Fibroblast of lung (primary cell): ENCODE measurements around the gene HADH. TPM values are rescaled to one million over a fixed set of nuclear protein-coding genes. Genes with fewer than 3 reads are reported as not detected.
A peak's percentile ranks its signal among the peaks of the same experiment; 100 is the strongest.

ENCODE experiments used
- DNase-seq, 2 donors: peaks; one replicate each; pipeline versions ENCODE4 v3.0.0 to v3.0.0-alpha.2; 2010; ENCODE audit warnings: low read depth in 2 of 2
- H2AFZ ChIP-seq: 2 replicates; pipeline ENCODE4 v1.5.1; 2012; ENCODE audit warnings: low read length, control low read depth, inconsistent platforms
- H3K27ac ChIP-seq: 2 replicates; pipeline ENCODE4 v1.5.1; 2011; ENCODE audit warnings: low read length, control low read depth; ENCODE audit not compliant: insufficient read depth
- H3K27me3 ChIP-seq: 2 replicates; pipeline ENCODE4 v1.5.1; 2011; ENCODE audit warnings: mild to moderate bottlenecking, low read length; ENCODE audit not compliant: control insufficient read depth, insufficient read depth
- H3K36me3 ChIP-seq: 2 replicates; pipeline ENCODE4 v1.5.1; 2011; ENCODE audit warnings: low read length; ENCODE audit not compliant: control insufficient read depth, insufficient read depth
- H3K4me1 ChIP-seq: 2 replicates; pipeline ENCODE4 v1.5.1; 2011; ENCODE audit warnings: low read length; ENCODE audit not compliant: control insufficient read depth, insufficient read depth; ENCODE audit errors: extremely low read depth
- H3K4me2 ChIP-seq: 2 replicates; pipeline ENCODE4 v1.5.1; 2011; ENCODE audit warnings: low read length, control low read depth; ENCODE audit not compliant: insufficient read depth; ENCODE audit errors: extremely low read depth
- H3K4me3 ChIP-seq, 4 experiments: fragments of 200-600 bp in 1 of 4; sonication (generic) in 1 of 4; replicated peaks in 1 of 4; 2 replicates each; pipeline ENCODE4 v1.5.1; 2011 to 2016; ENCODE audit warnings: low read length in 4 of 4, low read depth in 3 of 4, mild to moderate bottlenecking in 3 of 4, control low read depth in 2 of 4, inconsistent platforms in 1 of 4, mixed read lengths in 1 of 4; ENCODE audit not compliant: insufficient read depth in 1 of 4; ENCODE audit errors: control extremely low read depth in 1 of 4
- H3K79me2 ChIP-seq: 2 replicates; pipeline ENCODE4 v1.5.1; 2012; ENCODE audit warnings: mild to moderate bottlenecking, low read length, inconsistent platforms; ENCODE audit not compliant: control insufficient read depth, insufficient read depth
- H3K9ac ChIP-seq: 2 replicates; pipeline ENCODE4 v1.5.1; 2011; ENCODE audit warnings: mild to moderate bottlenecking, low read length, control low read depth; ENCODE audit not compliant: insufficient read depth
- H3K9me3 ChIP-seq: 2 replicates; pipeline ENCODE4 v1.5.1; 2012; ENCODE audit warnings: low read depth, low read length; ENCODE audit not compliant: control insufficient read depth, insufficient read depth
- H4K20me1 ChIP-seq: 2 replicates; pipeline ENCODE4 v1.5.1; 2011; ENCODE audit warnings: low read length; ENCODE audit not compliant: control insufficient read depth, insufficient read depth; ENCODE audit errors: extremely low read depth
- CTCF ChIP-seq, 2 donors: IDR thresholded peaks in 1 of 2; conservative IDR thresholded peaks in 1 of 2; 1 replicate in 1 of 2; 2 replicates in 1 of 2; pipeline ENCODE4 v1.5.1; 2011 to 2012; ENCODE audit warnings: low read length in 2 of 2, control low read depth in 1 of 2, inconsistent platforms in 1 of 2, low read depth in 1 of 2, mild to moderate bottlenecking in 1 of 2
- EZH2 ChIP-seq: IDR thresholded peaks from 2 replicates; pipeline ENCODE4 v1.5.1; 2012; ENCODE audit warnings: low read length, control low read depth, mild to moderate bottlenecking; ENCODE audit errors: missing control alignments
- polyA plus RNA-seq, 2 donors: library from polyadenylated mRNA; depleted of rRNA in 1 of 2; stranded (reverse) in 1 of 2; unstranded in 1 of 2; fragments of >200 nt; gene quantifications; 2 replicates each; pipeline ENCODE4 v1.2.1, GENCODE V29; 2011 to 2012; ENCODE audit warnings: missing spikeins in 1 of 2
- total RNA-seq: library from RNA; depleted of rRNA; stranded (reverse); fragments of >200 nt; gene quantifications from 2 replicates; pipeline ENCODE4 v1.2.1, GENCODE V29; 2014

The HADH gene
- total and polyA plus RNA-seq, 2 donors (not counting 1 experiment from before 2014, with no cell fraction given), result 16.7 to 29.7 TPM

GRCh38 chr4:108045687-108046024 lies 56.0 kb downstream of the HADH start:
- Histone ChIP-seq H3K4me2 (no peak overlapping the region), H3K4me3 (no peak overlapping the region), H3K79me2 (no peaks in the 10 kb centered on the region), H3K27me3 (no peaks in the 10 kb centered on the region), H3K9me3 (no peaks in the 10 kb centered on the region), H3K27ac (no peak overlapping the region), H3K36me3 (no peaks in the 10 kb centered on the region), H3K9ac (no peak overlapping the region), H4K20me1 (no peaks in the 10 kb centered on the region), H3K4me1 (no peaks in the 10 kb centered on the region), H2AFZ (no peak overlapping the region)
- peak; percentile 39 to 49 for DNase-seq
- TF ChIP-seq EZH2, result no peak
- TF ChIP-seq CTCF (conservative IDR thresholded peaks at IDR 0.05 in 1 of 2, IDR thresholded peaks at IDR 0.05 in 1 of 2; ENCODE audit: low read depth in 1 of 2, low read length in 2 of 2), result no peak

GRCh38 chr4:108047199-108047598 lies 57.5 kb downstream of the HADH start:
- no peaks in the 10 kb centered on the region for H3K27me3 ChIP-seq
- no peak overlapping the region for H2AFZ ChIP-seq
- no peaks in the 10 kb centered on the region for H3K4me1 ChIP-seq
- H3K27ac ChIP-seq, result no peak overlapping the region
- H3K9me3 ChIP-seq, result no peaks in the 10 kb centered on the region
- TF ChIP-seq CTCF (conservative IDR thresholded peaks at IDR 0.05 in 1 of 2, IDR thresholded peaks at IDR 0.05 in 1 of 2; ENCODE audit: low read depth in 1 of 2, low read length in 2 of 2), result no peak
- no peak for TF ChIP-seq EZH2
- no peak overlapping the region for H3K4me2 ChIP-seq
- H3K79me2 ChIP-seq, result no peaks in the 10 kb centered on the region
- DNase-seq, result no peak
- H3K36me3 ChIP-seq, result no peaks in the 10 kb centered on the region
- no peak overlapping the region for H3K4me3 ChIP-seq
- H3K9ac ChIP-seq, result no peak overlapping the region
- H4K20me1 ChIP-seq, result no peaks in the 10 kb centered on the region

GRCh38 chr4:108048157-108048556 lies 58.5 kb downstream of the HADH start:
- no peak for TF ChIP-seq EZH2
- no peak for TF ChIP-seq CTCF (conservative IDR thresholded peaks at IDR 0.05 in 1 of 2, IDR thresholded peaks at IDR 0.05 in 1 of 2; ENCODE audit: low read depth in 1 of 2, low read length in 2 of 2)
- H3K4me2 ChIP-seq, result no peak overlapping the region
- no peaks in the 10 kb centered on the region for H3K9me3 ChIP-seq

More at GRCh38 chr4:108048157-108048556, 58.5 kb downstream of the HADH start:
- Histone ChIP-seq H2AFZ (no peak overlapping the region), H3K27me3 (no peaks in the 10 kb centered on the region), H3K36me3 (no peaks in the 10 kb centered on the region), H3K4me1 (no peaks in the 10 kb centered on the region), H3K79me2 (no peaks in the 10 kb centered on the region), H3K4me3 (no peak overlapping the region), H3K9ac (no peak overlapping the region), H4K20me1 (no peaks in the 10 kb centered on the region), H3K27ac (no peak overlapping the region)
- no peak for DNase-seq
